CD14-positive monocyte (primary cell): Measurements from ENCODE around the gene SAMD4B. TPM values are rescaled to one million over a fixed set of nuclear protein-coding genes. Genes with fewer than 3 reads are reported as not detected.
A peak's percentile ranks its signal among the peaks of the same experiment; 100 is the strongest.

ENCODE experiments used
- DNase-seq, 3 donors: peaks; one replicate each; pipeline ENCODE4 v3.0.0-alpha.2; 2011 to 2022
- H2AFZ ChIP-seq: 2 replicates; pipeline ENCODE4 v1.6.0; 2012; ENCODE audit warnings: mild to moderate bottlenecking, low read depth, low read length, inconsistent platforms; ENCODE audit not compliant: insufficient read depth, poor library complexity, severe bottlenecking
- H3K27ac ChIP-seq, 2 donors: 1 replicate in 1 of 2; 2 replicates in 1 of 2; pipeline ENCODE4 v1.5.1; 2012 to 2013; ENCODE audit warnings: low read length in 2 of 2, control low read depth in 1 of 2, inconsistent platforms in 1 of 2, low read depth in 1 of 2, mild to moderate bottlenecking in 1 of 2
- H3K27me3 ChIP-seq, 2 donors: one replicate each; pipeline versions ENCODE4 v1.6.0 to v1.6.1; 2011 to 2013; ENCODE audit warnings: low read length in 2 of 2; ENCODE audit not compliant: control insufficient read depth in 2 of 2, insufficient read depth in 2 of 2
- H3K36me3 ChIP-seq, 2 donors: replicated peaks in 1 of 2; 1 replicate in 1 of 2; 2 replicates in 1 of 2; pipeline versions ENCODE4 v1.5.1 to v1.6.1; 2012 to 2013; ENCODE audit warnings: low read length in 2 of 2, control low read depth in 1 of 2, inconsistent platforms in 1 of 2, mild to moderate bottlenecking in 1 of 2; ENCODE audit not compliant: insufficient read depth in 2 of 2, control insufficient read depth in 1 of 2
- H3K4me1 ChIP-seq, 2 donors: 1 replicate in 1 of 2; 2 replicates in 1 of 2; pipeline versions ENCODE4 v1.5.1 to v1.6.1; 2012 to 2013; ENCODE audit warnings: low read length in 2 of 2, control low read depth in 1 of 2, inconsistent platforms in 1 of 2, mild to moderate bottlenecking in 1 of 2, moderate library complexity in 1 of 2; ENCODE audit not compliant: insufficient read depth in 2 of 2, control insufficient read depth in 1 of 2
- H3K4me2 ChIP-seq: replicated peaks from 2 replicates; pipeline ENCODE3; 2012; ENCODE audit warnings: low read length, moderate library complexity, mild to moderate bottlenecking; ENCODE audit not compliant: poor library complexity, severe bottlenecking; ENCODE audit errors: extremely low read depth
- H3K4me3 ChIP-seq, 3 experiments: fragments of 200-600 bp in 1 of 3; sonication (generic) in 1 of 3; replicated peaks in 1 of 3; 1 replicate in 2 of 3; 2 replicates in 1 of 3; pipeline ENCODE4 v1.5.1; 2011 to 2013; ENCODE audit warnings: low read length in 3 of 3, mild to moderate bottlenecking in 3 of 3, control low read depth in 2 of 3, low read depth in 2 of 3, inconsistent platforms in 1 of 3, moderate library complexity in 1 of 3
- H3K79me2 ChIP-seq: 2 replicates; pipeline ENCODE4 v1.6.0; 2012; ENCODE audit warnings: mild to moderate bottlenecking, control low read depth, inconsistent platforms, low read length, moderate library complexity; ENCODE audit not compliant: insufficient read depth
- H3K9ac ChIP-seq: 2 replicates; pipeline ENCODE4 v1.6.0; 2017; ENCODE audit warnings: low read length, mild to moderate bottlenecking; ENCODE audit not compliant: insufficient read depth, poor library complexity, severe bottlenecking
- H3K9me3 ChIP-seq, 2 donors: replicated peaks in 1 of 2; 1 replicate in 1 of 2; 2 replicates in 1 of 2; pipeline versions ENCODE4 v1.5.1 to v1.6.1; 2012 to 2013; ENCODE audit warnings: low read length in 2 of 2, control low read depth in 1 of 2; ENCODE audit not compliant: control insufficient read depth in 1 of 2, insufficient read depth in 1 of 2
- H4K20me1 ChIP-seq: 2 replicates; pipeline ENCODE4 v1.6.0; 2012; ENCODE audit warnings: mild to moderate bottlenecking, low read length, control low read depth, moderate library complexity; ENCODE audit not compliant: insufficient read depth
- H3K27ac Mint-ChIP-seq, 7 donors: one replicate each; pipeline ENCODE4 v1.8.0; 2020; ENCODE audit warnings: mild to moderate bottlenecking in 7 of 7, mixed read lengths in 7 of 7, moderate library complexity in 6 of 7, inconsistent platforms in 2 of 7
- H3K27me3 Mint-ChIP-seq, 3 donors: one replicate each; pipeline ENCODE4 v1.8.0; 2021 to 2022; ENCODE audit warnings: low read depth in 3 of 3, mild to moderate bottlenecking in 3 of 3, mixed read lengths in 3 of 3, moderate library complexity in 3 of 3, inconsistent platforms in 1 of 3
- H3K36me3 Mint-ChIP-seq, 2 donors: one replicate each; pipeline ENCODE4 v1.8.0; 2020; ENCODE audit warnings: mixed read lengths in 2 of 2, inconsistent platforms in 1 of 2, mild to moderate bottlenecking in 1 of 2
- H3K4me1 Mint-ChIP-seq: one replicate; pipeline ENCODE4 v1.8.0; 2020; ENCODE audit warnings: mild to moderate bottlenecking, mixed read lengths
- H3K4me3 Mint-ChIP-seq, 2 donors: one replicate each; pipeline ENCODE4 v1.8.0; 2020; ENCODE audit warnings: mild to moderate bottlenecking in 2 of 2, mixed read lengths in 2 of 2, moderate library complexity in 1 of 2
- H3K9me3 Mint-ChIP-seq, 7 donors: one replicate each; pipeline ENCODE4 v1.8.0; 2020 to 2022; ENCODE audit warnings: mixed read lengths in 7 of 7, mild to moderate bottlenecking in 6 of 7, moderate library complexity in 6 of 7, inconsistent platforms in 2 of 7
- WGBS: methylation state at CpG from one replicate; pipeline ENCODE4 v1.1.5; 2013; ENCODE audit warnings: missing lambda C conversion rate; ENCODE audit not compliant: insufficient coverage; 5-methylcytosine and 5-hydroxymethylcytosine counted together
- intact Hi-C, 2 donors: fragments of 100-400 bp; cut with micrococcal nuclease; formaldehyde crosslinking; loops; one replicate each; pipeline versions ENCODE4 v1.15.0 to v1.15.1; 2023
- polyA plus RNA-seq, 3 donors: library from polyadenylated mRNA; depleted of rRNA in 1 of 3; unstranded in 2 of 3; stranded (reverse) in 1 of 3; fragments of 300-500 nt in 2 of 3; fragments of >200 nt in 1 of 3; fragmentation: Illumina TruSeq in 2 of 3; gene quantifications; 1 replicate in 2 of 3; 2 replicates in 1 of 3; pipeline ENCODE4 v1.2.3, GENCODE V29; 2012 to 2021
- TF ChIP-seq, protein P1 (sequence below): fragments of 200-600 bp; IDR thresholded peaks from one replicate; pipeline ENCODE4 v1.8.0; 2022; ENCODE audit warnings: antibody characterized with exemption, mild to moderate bottlenecking

SAMD4B gene
- polyA plus RNA-seq, 3 donors, result 4.5 to 56.6 (median 5.6) TPM

DNA sequence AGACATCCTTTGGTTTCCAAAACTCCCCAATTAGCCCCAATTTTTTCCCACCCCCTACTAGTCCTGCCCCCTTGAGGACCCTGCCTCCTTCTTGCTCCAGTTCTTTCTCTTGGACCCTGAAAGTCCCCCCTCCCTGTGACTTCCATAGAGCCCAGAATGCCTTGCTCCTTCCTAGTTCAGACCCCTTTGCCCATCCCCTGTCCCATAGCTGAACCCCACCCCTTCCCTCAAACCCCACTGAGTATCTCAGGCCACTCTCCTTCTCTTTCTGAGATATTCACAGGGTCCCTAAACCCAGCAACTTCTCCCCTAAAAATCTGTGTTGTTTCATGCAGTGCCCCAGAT, 20.4 kb upstream of the SAMD4B start:
- H3K79me2 ChIP-seq, result no peaks in the 10 kb centered on the region

DNA sequence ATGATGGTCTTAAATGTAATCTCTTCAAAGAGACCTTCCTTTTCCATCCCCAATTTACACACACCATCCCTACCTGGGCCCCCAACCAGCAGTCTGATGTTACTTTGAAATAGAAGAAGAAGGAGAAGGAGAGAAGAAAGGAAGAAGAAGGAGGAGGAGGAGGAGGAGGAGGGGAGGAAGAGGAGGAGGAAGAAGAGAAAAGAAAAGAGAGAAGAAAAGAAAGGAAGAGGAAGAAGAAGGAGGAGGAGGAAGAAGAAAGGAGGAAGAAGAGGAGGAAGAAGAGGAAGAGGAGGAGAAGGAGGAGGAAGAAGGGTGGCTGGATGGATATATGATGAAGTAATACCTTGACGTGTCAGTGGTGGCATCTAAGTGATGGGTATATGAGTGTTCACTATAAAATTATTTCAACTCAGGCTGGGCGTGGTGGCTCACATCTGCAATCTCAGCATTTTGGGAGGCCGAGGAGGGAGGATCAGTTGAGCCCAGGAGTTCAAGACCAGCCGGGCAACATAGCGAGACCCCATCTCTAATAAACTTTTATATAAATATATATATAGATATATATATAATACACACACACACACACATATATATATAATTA, 17.9 kb upstream of the SAMD4B start:
- Histone ChIP-seq H2AFZ (no peak overlapping the region), H3K4me1 (peaks cover 9 to 27% of the 10 kb centered on the region in 2 donors), H3K4me2 (no peak overlapping the region), H3K9ac (no peak overlapping the region), H3K9me3 (no peaks in the 10 kb centered on the region), H4K20me1 (peaks cover 64% of the 10 kb centered on the region), H3K79me2 (peaks cover 14% of the 10 kb centered on the region), H3K27ac (no peak overlapping the region), H3K36me3 (peaks cover 23 to 32% of the 10 kb centered on the region in 2 donors), H3K4me3 (no peak overlapping the region), H3K27me3 (peaks cover 0 to 20% of the 10 kb centered on the region in 2 donors)
- Mint-ChIP-seq H3K36me3 (peaks cover 38 to 41% of the 10 kb centered on the region in 2 donors), H3K9me3 (peaks cover 0 to 7% (median 3%) of the 10 kb centered on the region in 7 donors), H3K27me3 (peaks cover 20 to 32% (median 29%) of the 10 kb centered on the region in 3 donors), H3K4me1 (peaks cover 43% of the 10 kb centered on the region), H3K27ac (peak overlapping the region in 3 of 7 donors; percentile 21 to 84 (median 56)), H3K4me3 (no peak overlapping the region)
- no CpG with 5 or more reads among the region's 5 CpGs for WGBS
- TF ChIP-seq, protein P1, sequence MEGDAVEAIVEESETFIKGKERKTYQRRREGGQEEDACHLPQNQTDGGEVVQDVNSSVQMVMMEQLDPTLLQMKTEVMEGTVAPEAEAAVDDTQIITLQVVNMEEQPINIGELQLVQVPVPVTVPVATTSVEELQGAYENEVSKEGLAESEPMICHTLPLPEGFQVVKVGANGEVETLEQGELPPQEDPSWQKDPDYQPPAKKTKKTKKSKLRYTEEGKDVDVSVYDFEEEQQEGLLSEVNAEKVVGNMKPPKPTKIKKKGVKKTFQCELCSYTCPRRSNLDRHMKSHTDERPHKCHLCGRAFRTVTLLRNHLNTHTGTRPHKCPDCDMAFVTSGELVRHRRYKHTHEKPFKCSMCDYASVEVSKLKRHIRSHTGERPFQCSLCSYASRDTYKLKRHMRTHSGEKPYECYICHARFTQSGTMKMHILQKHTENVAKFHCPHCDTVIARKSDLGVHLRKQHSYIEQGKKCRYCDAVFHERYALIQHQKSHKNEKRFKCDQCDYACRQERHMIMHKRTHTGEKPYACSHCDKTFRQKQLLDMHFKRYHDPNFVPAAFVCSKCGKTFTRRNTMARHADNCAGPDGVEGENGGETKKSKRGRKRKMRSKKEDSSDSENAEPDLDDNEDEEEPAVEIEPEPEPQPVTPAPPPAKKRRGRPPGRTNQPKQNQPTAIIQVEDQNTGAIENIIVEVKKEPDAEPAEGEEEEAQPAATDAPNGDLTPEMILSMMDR, result no peak
- peak in 1 of 3 donors; percentile 21 for DNase-seq
- intact Hi-C loops, result loop anchor here in 1 of 2 donors (10.0 kb wide), 1 partner anchor 110 kb away; no protein-coding TSS in a partner anchor

More for the DNA sequence above, 20.4 kb upstream of the SAMD4B start:
- peaks cover 1 to 7% of the 10 kb centered on the region in 2 donors for H3K36me3 ChIP-seq
- DNase-seq, result no peak
- peaks cover 0 to 20% of the 10 kb centered on the region in 2 donors for H3K27me3 ChIP-seq
- H3K9ac ChIP-seq, result no peak overlapping the region
- H2AFZ ChIP-seq, result no peak overlapping the region
- no peak overlapping the region for H3K4me3 ChIP-seq
- peaks cover 20 to 33% (median 32%) of the 10 kb centered on the region in 3 donors for H3K27me3 Mint-ChIP-seq
- intact Hi-C loops, result loop anchor here in 1 of 2 donors (10.0 kb wide), 1 partner anchor 107 kb away; no protein-coding TSS in a partner anchor
- no peak overlapping the region for H3K4me2 ChIP-seq
- H3K27ac Mint-ChIP-seq, result no peak overlapping the region
- peaks cover 9 to 15% of the 10 kb centered on the region in 2 donors for H3K4me1 ChIP-seq
- peaks cover 38% of the 10 kb centered on the region for H4K20me1 ChIP-seq
- no peaks in the 10 kb centered on the region for H3K9me3 ChIP-seq
- TF ChIP-seq, protein P1, result no peak
- H3K9me3 Mint-ChIP-seq, result peaks cover 0 to 7% (median 3%) of the 10 kb centered on the region in 7 donors
- H3K4me3 Mint-ChIP-seq, result peak overlapping the region in 1 of 2 donors; percentile 92
- H3K36me3 Mint-ChIP-seq, result peaks cover 21 to 34% of the 10 kb centered on the region in 2 donors
- peaks cover 25% of the 10 kb centered on the region for H3K4me1 Mint-ChIP-seq
- H3K27ac ChIP-seq, result no peak overlapping the region
